HL-60/S4 treated with phorbol 12-myristate 13-acetate at 8.2 ng/mL for 4 days and 3 days (cell line): ENCODE measurements around the gene RCCD1.
"Not testable (repeated sequence)": the region's sequence is repeated elsewhere in the genome, so short reads cannot be mapped to it uniquely, and the experiment has no call there.

Source experiments
- in situ Hi-C: fragments of 300-500 bp; cut with MboI; formaldehyde crosslinking; loops from 2 replicates; pipeline ENCODE4 v1.15.0; 2022; ENCODE audit warnings: low sequenced_read_pairs

The RCCD1 gene

DNA sequence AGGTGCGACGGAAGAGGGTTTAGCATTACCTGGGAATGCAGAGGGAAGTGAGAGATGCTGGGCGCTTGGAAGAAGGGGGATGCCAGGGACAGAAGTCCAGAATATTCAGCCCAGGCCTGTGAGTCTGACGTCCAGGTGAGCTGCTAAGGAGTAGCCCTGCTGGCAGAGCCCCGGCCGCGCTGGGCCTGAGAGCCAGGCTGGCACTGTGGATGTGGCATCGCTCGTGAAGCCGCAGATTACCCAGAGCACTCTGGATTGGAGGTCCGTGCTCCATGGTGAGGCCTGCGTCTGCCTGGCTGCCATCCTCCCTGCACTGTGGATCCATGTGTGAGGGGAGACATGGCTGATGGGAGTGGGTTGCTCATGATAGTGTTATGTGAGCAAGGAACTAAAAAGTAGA, 37.1 kb upstream of the RCCD1 start:
- in situ Hi-C loops = no loop called here

GRCh38 chr15:90918034-90918788, 36.5 kb upstream of the RCCD1 start:
- in situ Hi-C loops = no loop called here

DNA sequence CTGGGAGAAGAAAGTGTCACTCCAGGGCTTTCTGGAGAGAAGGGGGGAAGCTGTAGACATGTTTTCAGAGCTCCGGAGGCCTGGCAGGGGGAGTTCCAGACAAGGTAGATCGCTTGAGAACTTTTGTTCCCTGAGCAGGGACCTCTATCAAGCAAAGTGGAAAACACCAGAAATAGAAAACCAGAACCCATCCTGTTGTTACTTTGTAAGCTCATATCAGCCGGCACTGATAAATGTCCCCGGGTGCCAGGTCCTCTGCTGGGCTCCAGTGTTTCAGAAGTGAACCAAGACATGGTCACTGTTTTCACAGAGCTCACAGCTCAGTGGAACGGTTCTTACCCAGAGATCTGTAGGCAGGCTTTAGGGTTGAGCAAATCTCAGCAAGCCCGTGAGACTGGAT, 35.8 kb upstream of the RCCD1 start:
- in situ Hi-C loops = no loop called here

DNA sequence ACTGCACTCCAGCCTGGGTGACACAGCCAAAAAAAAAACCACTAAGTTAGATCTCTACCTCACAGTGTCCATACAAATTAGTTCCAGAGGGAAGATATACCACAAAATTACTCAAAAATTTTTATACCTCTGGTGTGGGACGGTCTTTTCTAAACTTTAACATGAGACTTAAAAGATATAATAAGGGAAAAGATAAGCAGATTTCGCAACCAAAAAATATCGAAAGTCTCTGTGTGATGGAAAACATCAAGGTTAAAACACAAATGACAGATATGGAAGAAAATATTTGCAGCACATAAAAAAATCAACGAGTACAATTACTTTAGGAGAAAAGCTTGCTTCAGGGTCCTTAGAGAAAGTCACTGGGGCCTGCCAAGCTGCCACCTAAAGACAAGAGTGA, 32.8 kb upstream of the RCCD1 start:
- in situ Hi-C loops = no loop called here

DNA sequence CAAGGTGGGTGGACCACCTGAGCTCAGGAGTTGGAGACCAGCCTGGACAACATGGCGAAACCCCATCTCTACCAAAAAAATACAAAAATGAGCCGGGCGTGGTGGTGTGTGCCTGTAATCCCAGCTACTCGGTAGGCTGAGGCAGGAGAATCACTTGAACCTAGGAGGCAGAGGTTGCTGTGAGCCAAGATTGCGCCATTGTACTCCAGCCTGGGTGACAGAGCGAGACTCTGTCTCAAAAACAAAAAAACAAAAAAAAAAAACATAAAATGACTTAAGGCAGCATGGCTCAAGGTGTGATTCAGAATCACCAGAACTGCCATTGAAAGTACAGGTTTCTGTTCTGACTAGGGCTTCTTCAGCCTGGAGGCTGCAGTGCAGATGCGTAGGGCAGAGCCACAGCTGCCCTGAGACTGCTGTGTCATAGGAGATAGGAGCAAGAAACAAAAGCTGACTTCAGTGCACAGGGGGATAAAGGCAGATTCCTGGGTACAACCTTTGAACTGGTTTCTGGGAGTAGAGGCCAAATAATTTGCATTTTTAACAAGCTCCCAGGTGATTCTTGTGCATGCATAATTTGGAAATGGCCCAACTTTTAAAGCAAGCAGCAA, 31.9 kb upstream of the RCCD1 start:
- in situ Hi-C loops = not testable (repeated sequence)

GRCh38 chr15:90924375-90924774, 30.3 kb upstream of the RCCD1 start:
- in situ Hi-C loops = no loop called here

DNA sequence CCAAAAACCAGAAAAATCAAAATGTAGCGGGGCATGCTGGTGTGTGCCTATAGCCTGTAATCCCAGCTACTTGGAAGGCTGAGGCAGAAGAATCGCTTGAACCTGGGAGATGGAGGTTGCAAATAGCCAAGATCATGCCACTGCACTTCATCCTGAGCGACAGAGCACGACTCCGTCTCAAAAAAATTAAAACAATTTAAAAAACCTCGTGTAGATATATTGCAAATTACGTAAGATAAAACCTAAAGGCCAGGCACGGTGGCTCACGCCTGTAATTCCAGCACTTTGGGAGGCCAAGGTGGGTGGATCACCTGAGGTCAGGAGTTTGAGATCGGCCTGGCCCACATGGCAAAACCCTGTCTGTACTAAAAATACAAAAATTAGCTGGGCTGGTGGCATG, 27.9 kb upstream of the RCCD1 start:
- in situ Hi-C loops = not testable (repeated sequence)

GRCh38 chr15:90928106-90928505, 26.6 kb upstream of the RCCD1 start:
- in situ Hi-C loops = not testable (repeated sequence)

GRCh38 chr15:90929246-90930019, 25.3 kb upstream of the RCCD1 start:
- in situ Hi-C loops = no loop called here

DNA sequence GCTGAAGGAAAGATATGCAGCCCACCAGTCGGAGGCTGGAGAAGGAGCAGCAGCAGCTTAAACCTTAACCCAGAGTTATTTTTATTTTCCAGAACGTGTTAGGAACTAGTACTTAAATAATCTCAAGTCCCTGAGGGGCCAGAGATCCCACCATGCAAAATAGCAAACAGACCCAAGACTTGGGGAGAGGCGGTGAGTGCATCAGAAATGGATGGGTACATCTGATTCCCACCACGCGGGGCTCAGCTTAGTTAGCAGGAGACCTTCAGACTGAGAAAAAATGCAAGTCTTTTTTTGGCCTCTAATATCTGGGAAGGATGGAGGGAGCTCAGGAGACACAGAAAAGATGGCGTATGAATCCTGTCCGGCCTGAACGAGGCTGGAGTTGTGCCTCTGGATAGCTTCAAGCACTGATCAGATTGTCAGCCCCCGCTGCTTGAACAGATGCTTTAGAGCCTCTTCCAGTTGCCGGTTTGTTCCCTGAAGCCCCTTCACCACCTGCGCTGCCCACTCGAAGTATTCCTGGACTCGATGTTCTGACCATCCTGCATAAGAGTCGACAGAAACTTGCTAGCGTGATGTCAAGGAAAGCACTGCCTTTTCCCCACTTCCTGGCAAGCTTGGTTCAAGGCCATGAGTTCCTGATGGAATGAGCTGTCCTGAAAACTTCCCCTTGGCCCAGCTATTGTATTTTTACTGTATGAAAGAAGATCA, 23.7 kb upstream of the RCCD1 start:
- in situ Hi-C loops = no loop called here

GRCh38 chr15:90931575-90931827, 23.2 kb upstream of the RCCD1 start:
- in situ Hi-C loops = no loop called here

DNA sequence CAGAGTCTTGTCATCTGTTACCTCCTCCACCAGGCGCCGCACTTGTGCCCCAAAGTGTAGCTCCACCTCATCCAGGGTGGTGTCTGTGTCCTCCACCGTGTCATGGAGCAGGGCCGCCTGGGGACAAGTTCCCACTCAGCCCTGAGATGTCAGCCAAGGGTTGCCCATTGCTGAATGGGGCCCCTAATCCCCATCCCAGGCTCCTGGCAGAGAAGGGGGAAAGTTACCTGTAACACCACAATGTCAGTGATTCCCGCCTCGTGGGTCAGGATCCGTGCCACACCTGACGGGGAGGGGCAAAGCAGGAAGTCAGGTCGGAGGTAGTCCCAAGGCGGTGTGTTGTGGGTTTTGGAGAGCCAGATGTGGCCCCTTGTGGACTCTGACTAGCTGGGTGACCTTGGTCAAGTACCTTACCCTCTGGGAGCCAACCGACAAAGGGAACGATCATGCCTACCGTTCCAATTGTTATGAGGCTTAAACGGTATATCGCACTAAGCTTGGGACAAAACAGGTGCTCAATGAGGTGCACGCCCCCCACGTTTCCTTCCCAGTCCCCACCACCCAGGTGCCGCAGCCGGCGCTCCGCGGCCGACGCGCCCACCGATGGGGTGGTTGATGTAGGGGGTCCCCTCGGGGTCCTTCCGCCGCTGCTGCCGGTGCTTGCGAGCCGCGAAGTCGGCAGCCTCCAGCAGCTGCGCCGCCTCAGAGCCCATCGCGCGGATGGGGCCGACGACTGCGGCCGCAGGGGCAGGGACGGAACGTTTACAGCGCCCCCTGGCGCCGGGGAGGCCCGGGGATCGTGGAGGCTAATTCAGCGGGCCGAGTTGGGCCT, 22.6 kb upstream of the RCCD1 start, which contains the start of gene HDDC3:
TSS of gene HDDC3 (minus strand) at position 722 of the 832 bp plus-strand sequence. CDS start at position 713, 9 bp downstream.
- in situ Hi-C loops = no loop called here

DNA sequence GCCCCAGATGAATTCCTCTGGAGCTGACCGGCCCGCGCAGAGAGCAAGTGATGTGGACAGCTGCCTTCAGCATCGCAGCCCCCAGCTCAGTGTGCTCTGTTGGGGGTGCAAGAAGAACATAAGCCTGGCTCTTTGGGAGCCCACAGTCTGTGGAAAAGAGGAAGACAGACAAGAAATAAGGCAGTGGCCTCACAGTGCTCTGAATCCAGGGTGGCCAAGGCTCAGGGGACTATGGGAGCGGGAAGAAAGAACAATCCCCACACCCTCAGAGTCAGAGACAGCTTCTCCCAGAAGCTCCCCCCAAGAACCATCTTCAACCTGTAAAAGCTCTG, 22.1 kb upstream of the RCCD1 start:
- in situ Hi-C loops = no loop called here

DNA sequence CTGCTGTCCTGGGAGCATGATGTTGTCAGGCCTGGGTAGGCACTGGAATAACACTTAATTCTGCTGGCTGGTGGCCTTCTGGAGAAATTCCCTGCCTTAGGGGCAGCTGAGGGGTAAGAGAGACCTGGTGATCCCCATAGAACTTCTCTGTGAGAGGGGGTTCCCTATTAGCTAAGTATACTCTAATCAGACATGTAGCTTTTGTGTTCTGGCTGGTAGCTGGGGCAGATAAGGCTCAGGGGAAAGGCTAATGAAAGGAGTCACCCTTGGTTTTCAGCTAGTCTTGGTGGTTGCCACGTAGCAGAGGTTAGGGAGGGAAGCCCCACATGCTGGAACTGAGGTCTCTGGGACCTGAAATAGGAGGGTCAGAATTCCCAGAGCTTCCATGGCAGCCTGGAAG, 21.4 kb upstream of the RCCD1 start:
- in situ Hi-C loops = no loop called here

GRCh38 chr15:90934256-90934948, 20.3 kb upstream of the RCCD1 start:
- in situ Hi-C loops = no loop called here

- in situ Hi-C loops = no loop called here
Observed at GRCh38 chr15:90934949-90935751, 19.5 kb upstream of the RCCD1 start, which contains the start of gene UNC45A. TSS of gene UNC45A (plus strand) at chr15:90935285. CDS start at chr15:90935325, 40 bp downstream.

- in situ Hi-C loops = no loop called here
Observed at GRCh38 chr15:90936823-90937222, 17.9 kb upstream of the RCCD1 start.

DNA sequence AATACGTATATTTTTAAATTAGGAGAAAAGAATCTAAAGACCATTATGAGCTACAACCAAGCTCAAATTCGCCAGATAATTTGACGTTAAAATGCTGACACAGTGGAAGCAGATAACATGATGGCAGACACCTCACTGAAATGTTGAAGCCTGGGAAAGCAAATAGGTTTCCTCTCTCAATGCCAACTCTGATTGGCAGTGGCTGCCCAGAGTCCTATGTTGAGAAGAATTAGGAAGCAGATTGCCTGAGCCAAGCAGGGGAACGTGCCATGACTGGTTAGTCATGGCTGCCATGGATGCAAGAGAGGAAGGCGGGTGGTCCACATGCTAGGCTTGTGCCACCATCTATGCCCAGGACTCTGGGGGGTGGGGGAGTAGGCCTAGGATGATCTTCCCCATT, 16.4 kb upstream of the RCCD1 start:
- in situ Hi-C loops = no loop called here

GRCh38 chr15:90939756-90940155, 14.9 kb upstream of the RCCD1 start:
- in situ Hi-C loops = no loop called here
